Measurements from ENCODE around the gene BCL11A. TPM values are rescaled to one million over a fixed set of nuclear protein-coding genes. Genes with fewer than 3 reads are reported as not detected.

BCL11A gene
- polyA plus RNA-seq (2013, experiment 1 of 2): 0.11 TPM
- polyA plus RNA-seq (2013, experiment 2 of 2): 0.17 TPM

DNA sequence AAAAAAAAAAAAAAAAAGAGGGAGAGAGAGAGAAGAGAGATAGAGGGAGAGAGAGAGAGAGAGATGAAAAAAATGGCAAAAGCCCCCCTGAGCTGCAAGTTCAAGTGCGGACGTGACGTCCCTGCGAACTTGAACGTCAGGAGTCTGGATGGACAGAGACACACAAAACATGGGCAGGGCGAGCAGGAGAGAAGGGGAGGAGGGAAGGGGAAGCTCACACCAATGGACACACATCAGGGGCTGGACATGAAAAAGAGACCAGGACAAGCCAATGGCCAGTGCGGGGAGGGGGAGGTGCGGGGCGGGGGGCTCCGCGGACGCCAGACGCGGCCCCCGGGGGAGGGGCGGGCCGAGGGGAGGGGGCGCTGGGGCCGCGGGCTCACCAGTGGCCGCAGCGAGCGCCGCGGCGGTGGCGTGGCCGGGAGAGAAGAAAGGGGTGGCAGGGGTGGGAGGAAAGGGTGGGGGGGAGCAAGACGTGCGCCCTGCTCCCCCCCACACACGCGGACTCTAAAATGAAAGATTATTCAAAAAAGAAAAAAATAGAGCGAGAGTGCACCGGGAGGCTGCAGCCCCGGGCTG lies at the start of gene BCL11A:
Gene BCL11A, minus strand, starts transcription at position 160 of the 579 bp plus-strand sequence. CDS start 384 bp downstream, outside the sequence.
- no peak within 1 kb of the TSS for H3K27ac ChIP-seq (replicated peaks; ENCODE audit: low read length)
- WGBS, 2 donors (ENCODE audit: extremely low coverage in 2 of 2, insufficient read length in 2 of 2, insufficient replicate concordance in 1 of 2): no CpG with 5 or more reads among the region's 35 CpGs
- H3K14ac ChIP-seq (ENCODE audit: low read length): peak within 1 kb of the TSS; percentile 4

DNA sequence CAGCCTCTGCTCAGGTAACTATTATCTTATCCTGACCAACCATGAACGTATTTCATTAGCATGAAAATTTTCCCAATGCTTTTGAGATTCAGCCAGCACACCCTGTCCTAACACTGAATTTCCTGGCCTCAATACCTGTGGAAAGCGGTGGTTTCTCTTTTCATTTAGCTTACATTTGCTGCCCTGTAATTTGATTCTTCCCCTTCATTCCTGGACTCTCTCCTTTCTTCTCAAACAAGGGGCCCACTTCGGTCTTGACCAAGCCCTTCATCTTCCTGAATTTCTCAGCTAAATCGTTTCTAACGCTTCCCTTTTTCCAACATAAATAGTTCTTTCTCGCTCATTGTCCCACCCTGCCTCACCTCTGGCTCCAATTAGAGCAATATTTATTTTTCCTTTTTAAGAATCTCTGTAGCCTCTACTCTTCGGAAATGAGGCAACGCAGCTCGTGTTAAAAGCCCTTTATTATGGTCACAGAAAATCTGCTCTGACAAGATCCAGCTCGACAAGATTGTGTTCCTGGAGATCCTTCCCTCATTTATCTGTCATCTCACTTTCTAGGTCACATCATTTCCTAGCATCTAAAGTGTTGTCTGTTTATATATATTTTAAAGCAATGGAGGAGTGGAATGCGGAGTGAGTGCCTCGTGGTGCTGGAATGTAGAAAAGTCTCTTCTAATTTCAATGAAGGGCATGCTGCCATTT lies 49.5 kb upstream of the BCL11A start:
- H3K9ac ChIP-seq (ENCODE audit: low read depth, low read length, poor library complexity): no peak overlapping the region
- peaks cover 0 to 4% of the 10 kb centered on the region in 2 donors for H3K9me3 ChIP-seq (replicated peaks in 1 of 2; ENCODE audit: control insufficient read depth in 2 of 2, insufficient read depth in 1 of 2, low read depth in 1 of 2, low read length in 2 of 2)
- peaks cover 0 to 3% of the 10 kb centered on the region in 2 donors for H3K4me1 ChIP-seq (ENCODE audit: control insufficient read depth in 2 of 2, insufficient read depth in 1 of 2, low read depth in 1 of 2, low read length in 2 of 2)
- H2AK5ac ChIP-seq (ENCODE audit: low read depth, low read length): no peak overlapping the region
- H3K14ac ChIP-seq (ENCODE audit: low read length): no peak overlapping the region
- no peak overlapping the region for H4K91ac ChIP-seq (ENCODE audit: low read depth, low read length, poor library complexity)
- no peak overlapping the region for H3K23ac ChIP-seq (ENCODE audit: low read depth, low read length, poor library complexity)
- no peak overlapping the region for H2BK120ac ChIP-seq (ENCODE audit: low read depth, low read length)
- no peak overlapping the region for H2AFZ ChIP-seq (ENCODE audit: low read length)
- no peak overlapping the region for H4K8ac ChIP-seq (ENCODE audit: low read depth, low read length)
- DNase-seq (ENCODE audit: low spot score): no peak
- H3K4ac ChIP-seq (ENCODE audit: low read length): no peak overlapping the region
- no peak overlapping the region for H3K27ac ChIP-seq (replicated peaks; ENCODE audit: low read length)
- H3K27me3 ChIP-seq (ENCODE audit: control insufficient read depth in 3 of 3, insufficient read depth in 3 of 3, low read depth in 1 of 3, low read length in 3 of 3): no peaks in the 10 kb centered on the region
- H2BK12ac ChIP-seq (ENCODE audit: low read length): no peak overlapping the region
- H3K18ac ChIP-seq (ENCODE audit: low read length): no peak overlapping the region
- H2BK15ac ChIP-seq (ENCODE audit: low read length): no peak overlapping the region
- H3K36me3 ChIP-seq (replicated peaks in 1 of 2; ENCODE audit: control insufficient read depth in 2 of 2, insufficient read depth in 2 of 2, low read length in 2 of 2): no peaks in the 10 kb centered on the region
- H2BK5ac ChIP-seq (ENCODE audit: low read length): no peak overlapping the region
- H3K4me3 ChIP-seq (ENCODE audit: low read length in 2 of 2): no peak overlapping the region
- no CpG with 5 or more reads among the region's 12 CpGs for whole genome bisulfite sequencing, 2 donors (ENCODE audit: extremely low coverage in 2 of 2, insufficient read length in 2 of 2, insufficient replicate concordance in 1 of 2)
- no peak overlapping the region for H3K4me2 ChIP-seq (ENCODE audit: insufficient read depth, low read length, poor library complexity, severe bottlenecking)
- H3K79me1 ChIP-seq (ENCODE audit: low read depth, low read length): no peaks in the 10 kb centered on the region

More for the DNA sequence above, at the start of gene BCL11A:
- H2AFZ ChIP-seq (ENCODE audit: low read length): peak within 1 kb of the TSS; percentile 92
- H3K4ac ChIP-seq (ENCODE audit: low read length): no peak within 1 kb of the TSS
- no peak within 1 kb of the TSS for H2BK120ac ChIP-seq (ENCODE audit: low read depth, low read length)
- H3K9me3 ChIP-seq (replicated peaks in 1 of 2; ENCODE audit: control insufficient read depth in 2 of 2, insufficient read depth in 1 of 2, low read depth in 1 of 2, low read length in 2 of 2): no peaks in the 10 kb centered on the region
- no peak within 1 kb of the TSS for H4K8ac ChIP-seq (ENCODE audit: low read depth, low read length)
- H3K27me3 ChIP-seq (ENCODE audit: control insufficient read depth in 3 of 3, insufficient read depth in 3 of 3, low read depth in 1 of 3, low read length in 3 of 3): peaks cover 9 to 92% (median 66%) of the 10 kb centered on the region in 3 experiments
- peak within 1 kb of the TSS; percentile 53 for H3K9ac ChIP-seq (ENCODE audit: low read depth, low read length, poor library complexity)
- no peaks in the 10 kb centered on the region for H3K79me1 ChIP-seq (ENCODE audit: low read depth, low read length)
- no peak within 1 kb of the TSS for H4K91ac ChIP-seq (ENCODE audit: low read depth, low read length, poor library complexity)
- peak within 1 kb of the TSS; percentile 98 for H3K4me2 ChIP-seq (ENCODE audit: insufficient read depth, low read length, poor library complexity, severe bottlenecking)
- peaks cover 14 to 28% of the 10 kb centered on the region in 2 donors for H3K4me1 ChIP-seq (ENCODE audit: control insufficient read depth in 2 of 2, insufficient read depth in 1 of 2, low read depth in 1 of 2, low read length in 2 of 2)
- H2BK15ac ChIP-seq (ENCODE audit: low read length): no peak within 1 kb of the TSS
- no peak for DNase-seq (ENCODE audit: low spot score)
- peak within 1 kb of the TSS; percentile 32 to 81 for H3K4me3 ChIP-seq (ENCODE audit: low read length in 2 of 2)
- H3K36me3 ChIP-seq (replicated peaks in 1 of 2; ENCODE audit: control insufficient read depth in 2 of 2, insufficient read depth in 2 of 2, low read length in 2 of 2): no peaks in the 10 kb centered on the region
- H3K18ac ChIP-seq (ENCODE audit: low read length): peak within 1 kb of the TSS; percentile 64
- H2AK5ac ChIP-seq (ENCODE audit: low read depth, low read length): no peak within 1 kb of the TSS
- no peak within 1 kb of the TSS for H2BK12ac ChIP-seq (ENCODE audit: low read length)
- H2BK5ac ChIP-seq (ENCODE audit: low read length): peak within 1 kb of the TSS; percentile 39
- H3K23ac ChIP-seq (ENCODE audit: low read depth, low read length, poor library complexity): no peak within 1 kb of the TSS

DNA sequence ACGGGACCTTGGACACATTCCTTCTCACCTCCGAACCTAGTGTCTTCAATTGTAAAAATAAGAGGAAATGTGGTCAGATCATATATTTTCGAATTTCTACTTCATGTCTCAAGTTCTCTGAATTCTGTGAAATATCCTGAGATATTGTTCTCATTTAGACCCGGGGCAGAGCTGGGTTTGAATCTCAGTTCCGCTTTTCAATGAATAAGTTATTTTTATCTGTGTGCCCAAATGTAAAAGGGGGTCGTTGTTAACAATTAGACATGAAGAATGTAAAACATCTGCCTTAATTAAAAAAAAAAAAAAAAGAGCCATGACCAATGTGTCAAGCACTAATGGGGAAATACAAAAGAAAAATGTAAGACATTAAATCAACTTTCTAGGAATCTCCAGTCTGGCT lies 48.9 kb upstream of the BCL11A start:
- H4K91ac ChIP-seq (ENCODE audit: low read depth, low read length, poor library complexity): no peak overlapping the region
- H3K27me3 ChIP-seq (ENCODE audit: control insufficient read depth in 3 of 3, insufficient read depth in 3 of 3, low read depth in 1 of 3, low read length in 3 of 3): no peaks in the 10 kb centered on the region
- H2BK15ac ChIP-seq (ENCODE audit: low read length): no peak overlapping the region
- H2BK5ac ChIP-seq (ENCODE audit: low read length): no peak overlapping the region
- H3K18ac ChIP-seq (ENCODE audit: low read length): no peak overlapping the region
- H3K4me3 ChIP-seq (ENCODE audit: low read length in 2 of 2): no peak overlapping the region
- H3K9ac ChIP-seq (ENCODE audit: low read depth, low read length, poor library complexity): no peak overlapping the region
- H3K36me3 ChIP-seq (replicated peaks in 1 of 2; ENCODE audit: control insufficient read depth in 2 of 2, insufficient read depth in 2 of 2, low read length in 2 of 2): no peaks in the 10 kb centered on the region
- no peak overlapping the region for H2BK120ac ChIP-seq (ENCODE audit: low read depth, low read length)
- no peak overlapping the region for H3K4me2 ChIP-seq (ENCODE audit: insufficient read depth, low read length, poor library complexity, severe bottlenecking)
- H3K4me1 ChIP-seq (ENCODE audit: control insufficient read depth in 2 of 2, insufficient read depth in 1 of 2, low read depth in 1 of 2, low read length in 2 of 2): peaks cover 0 to 3% of the 10 kb centered on the region in 2 donors
- WGBS, 2 donors (ENCODE audit: extremely low coverage in 2 of 2, insufficient read length in 2 of 2, insufficient replicate concordance in 1 of 2): no CpG with 5 or more reads among the region's 6 CpGs
- H4K8ac ChIP-seq (ENCODE audit: low read depth, low read length): no peak overlapping the region
- no peak overlapping the region for H3K14ac ChIP-seq (ENCODE audit: low read length)
- no peak for DNase-seq (ENCODE audit: low spot score)
- no peak overlapping the region for H2AFZ ChIP-seq (ENCODE audit: low read length)
- no peak overlapping the region for H2AK5ac ChIP-seq (ENCODE audit: low read depth, low read length)
- H3K27ac ChIP-seq (replicated peaks; ENCODE audit: low read length): no peak overlapping the region
- peaks cover 0 to 4% of the 10 kb centered on the region in 2 donors for H3K9me3 ChIP-seq (replicated peaks in 1 of 2; ENCODE audit: control insufficient read depth in 2 of 2, insufficient read depth in 1 of 2, low read depth in 1 of 2, low read length in 2 of 2)
- H2BK12ac ChIP-seq (ENCODE audit: low read length): no peak overlapping the region
- no peak overlapping the region for H3K4ac ChIP-seq (ENCODE audit: low read length)
- H3K79me1 ChIP-seq (ENCODE audit: low read depth, low read length): no peaks in the 10 kb centered on the region
- H3K23ac ChIP-seq (ENCODE audit: low read depth, low read length, poor library complexity): no peak overlapping the region

DNA sequence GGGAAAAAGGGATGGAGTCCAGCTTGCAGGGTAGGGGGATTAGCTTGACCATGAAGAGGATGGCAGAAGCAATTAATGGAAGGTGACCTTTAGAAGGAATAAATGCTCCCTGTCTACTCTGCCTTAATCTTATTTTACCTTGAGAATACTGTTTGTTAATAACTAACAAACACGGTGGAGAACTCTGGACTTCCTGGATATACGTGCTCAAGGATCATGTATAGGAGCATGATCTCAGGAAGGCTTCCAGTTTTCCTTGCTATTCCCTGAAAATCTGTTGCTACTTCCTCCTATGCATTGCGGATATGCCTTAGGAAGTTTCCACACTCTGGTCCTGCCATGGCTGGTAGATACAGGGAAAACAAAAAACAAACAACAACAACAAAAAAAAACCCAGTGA lies 44.8 kb upstream of the BCL11A start:
- H3K23ac ChIP-seq (ENCODE audit: low read depth, low read length, poor library complexity): no peak overlapping the region

More for the DNA sequence above, 44.8 kb upstream of the BCL11A start:
- H3K9ac ChIP-seq (ENCODE audit: low read depth, low read length, poor library complexity): no peak overlapping the region
- H3K14ac ChIP-seq (ENCODE audit: low read length): no peak overlapping the region
- no peak overlapping the region for H2AK5ac ChIP-seq (ENCODE audit: low read depth, low read length)
- H4K8ac ChIP-seq (ENCODE audit: low read depth, low read length): no peak overlapping the region
- no peak overlapping the region for H2BK12ac ChIP-seq (ENCODE audit: low read length)
- H3K27ac ChIP-seq (replicated peaks; ENCODE audit: low read length): no peak overlapping the region
- H2AFZ ChIP-seq (ENCODE audit: low read length): no peak overlapping the region
- H3K9me3 ChIP-seq (replicated peaks in 1 of 2; ENCODE audit: control insufficient read depth in 2 of 2, insufficient read depth in 1 of 2, low read depth in 1 of 2, low read length in 2 of 2): peaks cover 0 to 3% of the 10 kb centered on the region in 2 donors
- no peak for DNase-seq (ENCODE audit: low spot score)
- no peak overlapping the region for H2BK120ac ChIP-seq (ENCODE audit: low read depth, low read length)
- H2BK15ac ChIP-seq (ENCODE audit: low read length): no peak overlapping the region
- no peaks in the 10 kb centered on the region for H3K79me1 ChIP-seq (ENCODE audit: low read depth, low read length)
- no peak overlapping the region for H3K4me2 ChIP-seq (ENCODE audit: insufficient read depth, low read length, poor library complexity, severe bottlenecking)
- H3K4me3 ChIP-seq (ENCODE audit: low read length in 2 of 2): no peak overlapping the region
- no CpG with 5 or more reads among the region's 3 CpGs for WGBS, 2 donors (ENCODE audit: extremely low coverage in 2 of 2, insufficient read length in 2 of 2, insufficient replicate concordance in 1 of 2)
- no peak overlapping the region for H3K18ac ChIP-seq (ENCODE audit: low read length)
- H3K36me3 ChIP-seq (replicated peaks in 1 of 2; ENCODE audit: control insufficient read depth in 2 of 2, insufficient read depth in 2 of 2, low read length in 2 of 2): no peaks in the 10 kb centered on the region
- H4K91ac ChIP-seq (ENCODE audit: low read depth, low read length, poor library complexity): no peak overlapping the region
- no peak overlapping the region for H3K4ac ChIP-seq (ENCODE audit: low read length)
- peaks cover 0 to 3% of the 10 kb centered on the region in 2 donors for H3K4me1 ChIP-seq (ENCODE audit: control insufficient read depth in 2 of 2, insufficient read depth in 1 of 2, low read depth in 1 of 2, low read length in 2 of 2)
- H3K27me3 ChIP-seq (ENCODE audit: control insufficient read depth in 3 of 3, insufficient read depth in 3 of 3, low read depth in 1 of 3, low read length in 3 of 3): no peaks in the 10 kb centered on the region
- no peak overlapping the region for H2BK5ac ChIP-seq (ENCODE audit: low read length)
